Activated T-cell treated with anti-CD3 and anti-CD28 coated beads, Interleukin-2, amount 50 U/mL, for 1 hour (primary cell): Measurements from ENCODE around the gene GBP6.
"Not testable (repeated sequence)": the region's sequence is repeated elsewhere in the genome, so short reads cannot be mapped to it uniquely, and the experiment has no call there.

ENCODE experiments used
- DNase-seq: peaks from one replicate; pipeline ENCODE4 v3.0.0-alpha.2; 2020

The GBP6 gene

DNA sequence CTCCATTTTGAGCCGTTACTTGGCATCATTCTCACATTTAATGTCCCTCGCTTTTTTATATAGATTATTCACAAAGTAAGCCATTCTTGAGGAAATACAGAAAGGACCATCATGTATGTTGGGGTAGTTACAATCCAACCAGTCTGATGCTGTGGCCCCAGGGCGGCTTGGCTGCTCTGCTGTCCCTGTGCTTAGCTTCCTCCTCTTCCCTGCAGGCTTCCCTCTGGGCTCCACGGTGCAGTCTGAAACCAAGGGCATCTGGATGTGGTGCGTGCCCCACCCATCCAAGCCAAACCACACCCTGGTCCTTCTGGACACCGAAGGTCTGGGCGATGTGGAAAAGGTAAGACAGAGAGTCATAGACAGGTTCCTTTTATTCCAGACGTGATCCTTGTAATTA is 5.5 kb downstream of the GBP6 start:
- no peak for DNase-seq

DNA sequence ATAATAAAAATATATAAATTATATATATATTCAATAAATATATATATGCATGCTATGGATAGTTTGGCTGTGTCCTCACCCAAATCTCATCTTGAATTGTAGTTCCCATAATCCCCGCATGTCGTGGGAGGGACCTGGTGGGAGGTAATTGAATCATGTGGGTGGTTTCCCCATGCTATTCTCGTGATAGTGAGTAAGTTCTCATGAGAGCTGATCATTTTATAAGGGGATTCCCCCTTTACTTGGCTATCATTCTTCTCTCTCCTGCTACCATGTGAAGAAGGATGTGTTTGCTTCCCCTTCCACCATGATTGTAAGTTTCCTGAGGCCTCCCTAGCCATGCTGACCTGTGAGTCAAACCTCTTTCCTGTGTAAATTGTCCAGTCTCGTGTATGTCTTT is 10.0 kb downstream of the GBP6 start:
- not testable (repeated sequence) for DNase-seq

DNA sequence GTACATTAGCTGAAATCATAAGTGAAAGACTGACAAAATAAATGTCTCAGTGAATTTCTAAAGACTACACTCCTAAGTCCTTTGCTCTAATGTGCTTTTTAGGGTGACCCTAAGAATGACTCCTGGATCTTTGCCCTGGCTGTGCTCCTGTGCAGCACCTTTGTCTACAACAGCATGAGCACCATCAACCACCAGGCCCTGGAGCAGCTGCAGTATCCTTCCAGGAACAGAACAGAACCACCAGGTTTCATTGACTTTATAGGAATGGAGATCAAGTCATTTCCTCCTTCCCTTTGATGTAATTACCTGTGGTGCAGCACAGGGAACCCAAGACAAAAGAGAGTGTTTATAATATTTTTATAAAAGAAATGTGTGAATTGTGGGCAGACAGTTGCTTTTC is 14.1 kb downstream of the GBP6 start:
- no peak for DNase-seq

DNA sequence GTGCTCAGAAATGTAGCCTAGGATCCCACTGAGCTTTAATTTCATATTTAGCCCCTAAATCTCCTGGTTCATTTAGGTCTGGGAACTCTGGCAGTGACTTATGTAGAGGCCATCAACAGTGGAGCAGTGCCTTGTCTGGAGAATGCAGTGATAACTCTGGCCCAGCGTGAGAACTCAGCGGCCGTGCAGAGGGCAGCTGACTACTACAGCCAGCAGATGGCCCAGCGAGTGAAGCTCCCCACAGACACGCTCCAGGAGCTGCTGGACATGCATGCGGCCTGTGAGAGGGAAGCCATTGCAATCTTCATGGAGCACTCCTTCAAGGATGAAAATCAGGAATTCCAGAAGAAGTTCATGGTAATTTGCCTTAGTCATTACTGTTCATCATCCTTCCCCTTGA is 17.8 kb downstream of the GBP6 start:
- no peak for DNase-seq

DNA sequence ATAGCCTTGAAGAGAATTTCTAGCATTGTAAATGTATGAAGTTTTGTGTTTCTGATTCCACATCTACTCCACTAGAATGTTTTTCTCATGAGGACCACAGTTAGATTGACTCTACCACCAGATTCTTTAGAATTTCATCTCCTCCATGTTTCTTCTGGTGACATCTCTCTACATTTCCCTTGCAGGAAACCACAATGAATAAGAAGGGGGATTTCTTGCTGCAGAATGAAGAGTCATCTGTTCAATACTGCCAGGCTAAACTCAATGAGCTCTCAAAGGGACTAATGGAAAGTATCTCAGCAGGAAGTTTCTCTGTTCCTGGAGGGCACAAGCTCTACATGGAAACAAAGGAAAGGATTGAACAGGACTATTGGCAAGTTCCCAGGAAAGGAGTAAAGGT is 18.6 kb downstream of the GBP6 start:
- DNase-seq: no peak

DNA sequence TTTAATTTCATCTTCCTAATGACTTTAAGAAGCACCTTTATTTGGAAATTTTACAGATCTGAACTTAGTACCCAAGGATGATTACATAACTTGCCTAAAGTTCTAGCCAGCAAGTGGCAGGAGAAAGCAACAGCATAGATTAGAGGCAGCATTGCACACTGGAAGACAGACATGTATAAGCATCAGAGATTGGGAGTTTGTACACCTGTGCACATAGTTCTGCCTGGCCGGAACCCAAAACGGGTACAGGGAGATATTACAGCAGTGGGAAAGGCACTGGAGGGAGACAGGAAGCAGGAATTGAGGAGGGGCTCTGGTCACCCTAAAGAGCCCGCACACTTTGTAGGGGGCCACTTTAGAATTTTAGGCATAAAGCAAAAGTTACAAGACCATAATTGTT is 19.3 kb downstream of the GBP6 start:
- DNase-seq: no peak

DNA sequence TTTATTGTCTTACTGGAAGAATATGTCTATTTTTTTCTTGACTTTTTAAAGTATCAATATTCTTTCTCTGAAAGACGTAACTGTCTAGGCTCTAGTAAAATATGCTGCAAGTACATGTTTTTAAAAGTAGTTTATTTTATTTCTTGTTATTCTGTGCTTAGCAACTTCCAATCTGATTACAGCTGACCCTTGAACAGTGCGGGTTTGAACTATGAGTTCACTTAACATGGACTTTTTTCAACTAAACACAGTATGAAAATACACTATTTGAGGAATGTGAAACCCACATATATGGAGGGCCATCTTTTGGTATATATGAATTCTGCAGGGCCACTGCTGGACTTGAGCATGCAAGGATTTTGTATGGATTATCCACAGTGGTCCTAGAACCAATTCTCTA is 26.8 kb downstream of the GBP6 start:
- no peak for DNase-seq

DNA sequence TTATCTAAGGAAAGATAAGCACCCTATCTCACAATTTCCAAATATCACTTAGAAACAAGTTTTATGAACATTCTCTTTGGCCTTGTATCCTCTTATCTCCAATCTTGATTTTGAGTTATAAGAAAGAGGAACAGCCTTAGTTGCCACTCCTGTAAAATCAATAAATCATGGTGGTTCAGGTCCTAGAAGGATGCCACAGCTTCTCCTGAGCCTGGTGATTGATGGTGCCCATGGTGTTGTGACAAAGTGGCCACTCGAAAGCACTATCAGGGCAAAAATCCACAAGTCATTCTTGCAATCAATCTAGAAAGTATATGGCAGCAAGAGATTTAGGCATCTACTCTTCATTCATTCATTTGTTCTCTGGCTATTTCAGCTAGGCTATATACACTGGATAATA is 27.8 kb downstream of the GBP6 start:
- no peak for DNase-seq

DNA sequence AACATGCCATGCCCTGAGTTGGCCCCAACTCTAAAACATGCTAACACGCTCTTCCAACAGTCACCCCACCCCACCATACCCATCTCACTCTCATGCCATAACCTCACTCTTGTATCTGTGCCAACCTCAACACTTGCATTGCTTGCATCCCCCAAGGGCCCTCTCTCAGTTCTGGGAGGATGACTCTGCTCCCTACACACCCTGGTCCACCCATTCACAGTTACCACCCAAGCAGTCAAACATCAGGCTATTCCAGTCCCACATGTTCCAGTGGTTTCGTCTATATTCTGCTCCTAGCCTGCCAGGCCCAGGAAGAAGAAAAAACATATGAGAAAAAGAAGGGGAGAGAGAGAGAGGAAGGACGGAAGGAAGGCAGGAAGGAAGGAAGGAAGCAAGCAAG is 31.0 kb downstream of the GBP6 start:
- no peak for DNase-seq

DNA sequence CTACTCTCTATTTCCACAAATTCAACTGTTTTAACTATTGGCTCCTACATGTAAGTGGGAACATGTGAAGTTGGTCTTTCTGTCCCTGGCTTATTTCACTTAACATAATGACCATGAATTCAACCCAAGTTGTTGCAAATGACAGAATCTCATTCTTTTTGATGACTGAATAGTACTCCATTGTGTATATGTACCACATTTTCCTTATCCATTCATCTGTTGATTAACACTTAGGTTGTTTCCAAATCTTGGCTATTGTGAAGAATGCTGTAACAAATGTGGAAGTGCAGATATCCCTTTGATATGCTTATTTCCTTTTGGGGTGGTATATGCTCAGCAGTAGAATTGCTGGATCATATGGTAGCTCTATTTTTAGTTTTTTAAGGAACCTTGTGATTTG is 33.0 kb downstream of the GBP6 start:
- DNase-seq: no peak

DNA sequence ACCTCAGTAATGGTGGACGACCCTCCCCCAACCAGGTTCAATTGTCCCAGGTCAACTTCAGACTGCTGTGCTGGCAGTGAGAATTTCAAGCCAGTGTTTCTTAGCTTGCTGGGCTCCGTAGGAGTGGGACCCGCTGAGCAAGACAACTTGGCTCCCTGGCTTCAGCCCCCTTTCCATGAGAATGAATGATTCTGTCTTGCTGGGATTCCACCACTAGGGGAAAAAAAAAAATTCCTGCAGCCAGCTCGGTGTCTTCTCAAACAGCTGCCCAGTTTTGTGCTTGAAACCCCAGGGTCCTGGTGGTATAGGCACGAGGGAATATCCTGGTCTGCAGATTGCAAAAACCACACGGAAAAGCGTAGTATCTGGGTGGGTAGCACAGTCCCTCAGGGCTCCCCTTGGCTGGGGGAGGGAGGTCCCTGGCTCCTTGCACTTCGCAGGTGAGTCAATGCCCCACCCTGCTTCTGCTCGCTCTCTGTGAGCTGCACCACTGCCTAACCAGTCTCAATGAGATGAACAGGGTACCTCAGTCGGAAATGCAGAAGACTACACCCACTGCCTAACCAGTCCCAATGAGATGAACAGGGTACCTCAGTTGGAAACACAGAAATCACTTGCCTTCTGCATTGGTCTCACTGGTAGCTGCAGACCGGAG is 41.5 kb downstream of the GBP6 start:
- no peak for DNase-seq

DNA sequence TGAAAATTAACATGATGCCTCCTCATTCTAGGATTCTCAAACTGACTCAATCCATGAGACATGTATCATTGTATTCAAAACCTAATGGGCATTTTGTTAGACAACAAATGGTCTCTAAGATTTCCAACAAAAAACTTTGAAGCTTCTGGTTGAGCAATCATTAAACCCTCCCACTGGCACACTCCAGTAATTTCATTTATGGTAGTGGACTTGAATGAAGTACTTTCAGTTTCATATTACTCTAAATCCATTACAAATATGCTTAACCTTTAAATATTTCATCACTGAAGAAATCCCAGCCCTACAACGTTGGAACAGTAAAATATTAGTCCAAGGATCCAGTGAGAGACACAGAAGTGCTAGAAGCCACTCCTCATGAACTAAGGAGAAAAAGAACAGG is 43.5 kb downstream of the GBP6 start:
- DNase-seq: no peak

DNA sequence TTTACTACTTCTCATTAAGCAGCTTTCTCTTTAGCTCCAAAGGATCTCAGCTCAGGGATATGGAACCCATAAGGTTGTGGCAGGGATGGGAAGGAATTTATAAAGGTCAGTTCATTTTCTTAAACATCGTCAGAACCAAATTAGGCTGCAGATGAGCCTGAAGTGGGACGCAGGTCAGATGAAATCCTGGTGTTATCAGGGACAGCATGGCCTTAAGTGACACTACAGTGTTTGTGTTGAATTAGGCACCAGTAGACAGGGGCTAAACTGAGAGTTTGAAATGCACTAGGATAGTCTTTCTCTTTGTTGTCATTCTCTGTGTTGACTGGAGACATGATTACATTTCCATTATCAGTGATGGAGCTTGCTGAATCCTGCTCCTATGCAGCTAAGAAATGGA is 43.9 kb downstream of the GBP6 start:
- not testable (repeated sequence) for DNase-seq

DNA sequence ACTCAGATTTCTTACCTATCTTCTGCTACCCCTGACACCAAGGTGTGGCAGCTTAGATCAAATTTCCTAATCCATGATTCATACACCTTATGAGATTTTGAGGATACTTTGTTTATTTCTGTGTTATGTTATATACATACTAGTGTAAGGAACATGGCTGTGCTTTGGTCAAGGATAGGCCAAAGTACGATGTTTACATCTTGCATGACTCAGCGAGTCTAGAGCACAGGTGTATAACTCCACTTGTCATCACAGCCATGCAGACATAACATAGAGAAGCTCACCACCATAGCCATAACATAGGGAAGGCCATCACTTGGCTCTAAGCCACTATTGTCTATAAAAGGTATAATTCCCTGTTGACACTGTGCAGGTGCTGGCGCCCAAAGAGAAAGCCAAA is 61.2 kb downstream of the GBP6 start:
- DNase-seq: no peak

DNA sequence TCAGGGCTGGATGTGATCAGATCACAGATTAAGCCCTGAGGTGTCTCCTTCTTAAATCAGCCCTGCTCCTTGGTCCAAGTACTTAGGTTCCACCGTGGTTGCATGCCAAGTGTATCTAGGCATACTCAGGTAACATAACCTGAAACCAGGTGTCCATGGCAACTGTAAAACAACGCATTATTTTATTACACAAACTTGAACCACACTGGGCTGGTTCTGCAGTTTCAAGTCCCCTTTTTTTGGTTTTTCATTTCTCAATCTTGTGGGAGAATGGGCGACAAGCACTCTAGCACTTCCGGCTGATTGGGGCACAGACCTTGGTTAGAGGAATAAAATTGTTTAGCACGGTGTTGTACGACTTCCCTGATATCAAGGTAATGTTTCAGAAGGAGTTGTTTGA is 65.2 kb downstream of the GBP6 start:
- DNase-seq: no peak

DNA sequence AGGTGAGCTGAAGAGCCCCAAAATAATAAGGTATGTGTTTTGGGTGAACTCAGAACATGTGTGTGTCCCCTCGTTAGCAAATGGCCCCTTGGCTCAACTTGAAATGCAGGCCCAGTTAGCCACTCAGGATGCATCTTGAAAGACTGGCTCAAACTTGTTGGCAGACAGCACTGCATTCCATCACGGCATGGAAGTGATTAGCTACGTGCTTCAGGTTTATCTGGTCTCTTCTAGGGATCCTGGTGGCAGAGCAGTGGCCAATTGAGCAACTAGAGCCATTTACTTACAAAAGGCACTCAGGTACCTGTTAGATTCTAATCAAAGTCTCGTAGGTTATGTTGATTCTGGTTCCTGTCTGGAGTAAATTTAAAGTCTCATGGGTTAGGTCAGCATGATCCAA is 65.8 kb downstream of the GBP6 start:
- not testable (repeated sequence) for DNase-seq

DNA sequence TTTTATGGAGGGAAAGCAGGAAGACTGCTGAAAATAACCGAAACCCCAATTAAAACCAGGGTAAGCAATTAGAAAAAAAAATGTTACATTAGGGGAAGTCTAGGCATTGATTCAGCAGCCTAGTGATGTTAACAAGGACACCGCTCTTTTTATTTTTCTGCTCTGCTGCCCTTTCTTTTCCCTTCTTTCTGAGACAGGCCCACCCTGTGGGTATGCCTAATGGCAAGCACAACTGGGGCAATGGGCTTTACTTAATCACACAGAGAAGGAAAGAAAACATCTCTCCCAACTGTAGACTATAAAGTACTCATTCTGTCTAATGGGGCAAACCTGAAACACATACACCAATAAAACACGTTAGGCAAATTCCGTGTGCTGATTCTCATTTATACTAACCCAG is 69.6 kb downstream of the GBP6 start:
- no peak for DNase-seq

DNA sequence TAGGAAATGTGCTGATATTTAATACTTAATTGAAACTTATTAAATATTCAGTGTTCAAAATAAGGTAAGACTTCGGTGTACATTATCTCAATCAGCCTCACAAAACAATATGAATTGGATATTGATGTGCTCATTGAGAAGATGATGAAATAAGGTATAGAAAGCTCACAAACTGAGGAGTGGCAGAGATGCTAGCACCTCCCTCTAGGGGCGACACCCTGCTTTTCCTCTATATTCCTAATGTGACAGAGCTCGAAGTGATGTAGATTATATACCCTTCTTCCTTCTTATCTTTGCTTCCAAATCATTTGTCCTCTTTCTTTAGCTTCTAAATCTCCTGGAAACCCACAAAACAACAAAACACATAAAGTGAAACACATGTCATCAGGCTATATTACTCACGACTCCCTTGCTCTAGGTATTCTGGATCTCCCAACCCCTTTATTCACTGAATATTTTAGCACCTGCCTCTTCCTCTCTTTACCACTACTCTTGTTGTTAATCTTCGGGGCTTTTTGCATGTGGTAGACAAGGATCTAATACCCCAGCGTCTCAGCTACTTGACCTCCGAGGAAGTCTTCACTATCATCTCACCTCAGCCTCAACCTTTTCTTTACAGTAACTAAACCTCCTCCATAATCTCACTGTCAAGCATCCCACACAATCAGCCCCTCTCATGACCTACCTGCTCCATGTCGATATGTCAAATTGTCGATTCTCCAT is 70.4 kb downstream of the GBP6 start:
- DNase-seq: not testable (repeated sequence)
